ENCODE measurements around the gene EXOSC7.

DNA sequence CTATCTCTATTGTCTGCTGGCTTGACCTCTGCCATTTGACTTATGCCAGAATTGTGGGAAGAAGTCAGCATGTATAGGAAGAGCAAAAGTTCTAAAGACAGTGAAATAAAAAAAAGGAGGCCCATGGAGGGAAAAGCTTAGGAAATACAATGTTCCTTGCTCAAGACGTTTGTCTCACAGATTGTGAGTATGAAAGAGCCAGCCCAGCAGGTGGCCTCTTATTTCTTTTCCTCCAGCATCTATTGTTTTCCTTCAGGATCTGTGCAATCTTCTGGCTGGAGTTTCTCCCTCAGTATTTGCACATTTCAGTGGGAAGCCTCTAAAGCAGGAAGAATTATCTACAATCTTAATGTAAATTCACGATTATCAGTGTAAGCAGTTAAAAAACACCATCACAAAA, 43.8 kb upstream of the EXOSC7 start:
- TF ChIP-seq FOXM1 (IDR thresholded peaks at IDR 0.05; ENCODE audit: low read depth) (no peak), POLR2AphosphoS5 (IDR thresholded peaks at IDR 0.05; ENCODE audit: low read depth, low read length) (no peak), SMC3 (IDR thresholded peaks at IDR 0.05; ENCODE audit: low read depth, low read length) (no peak)
- TF ChIP-seq, protein P1, sequence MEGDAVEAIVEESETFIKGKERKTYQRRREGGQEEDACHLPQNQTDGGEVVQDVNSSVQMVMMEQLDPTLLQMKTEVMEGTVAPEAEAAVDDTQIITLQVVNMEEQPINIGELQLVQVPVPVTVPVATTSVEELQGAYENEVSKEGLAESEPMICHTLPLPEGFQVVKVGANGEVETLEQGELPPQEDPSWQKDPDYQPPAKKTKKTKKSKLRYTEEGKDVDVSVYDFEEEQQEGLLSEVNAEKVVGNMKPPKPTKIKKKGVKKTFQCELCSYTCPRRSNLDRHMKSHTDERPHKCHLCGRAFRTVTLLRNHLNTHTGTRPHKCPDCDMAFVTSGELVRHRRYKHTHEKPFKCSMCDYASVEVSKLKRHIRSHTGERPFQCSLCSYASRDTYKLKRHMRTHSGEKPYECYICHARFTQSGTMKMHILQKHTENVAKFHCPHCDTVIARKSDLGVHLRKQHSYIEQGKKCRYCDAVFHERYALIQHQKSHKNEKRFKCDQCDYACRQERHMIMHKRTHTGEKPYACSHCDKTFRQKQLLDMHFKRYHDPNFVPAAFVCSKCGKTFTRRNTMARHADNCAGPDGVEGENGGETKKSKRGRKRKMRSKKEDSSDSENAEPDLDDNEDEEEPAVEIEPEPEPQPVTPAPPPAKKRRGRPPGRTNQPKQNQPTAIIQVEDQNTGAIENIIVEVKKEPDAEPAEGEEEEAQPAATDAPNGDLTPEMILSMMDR (IDR thresholded peaks at IDR 0.05), result no peak
- TF ChIP-seq, protein P2, sequence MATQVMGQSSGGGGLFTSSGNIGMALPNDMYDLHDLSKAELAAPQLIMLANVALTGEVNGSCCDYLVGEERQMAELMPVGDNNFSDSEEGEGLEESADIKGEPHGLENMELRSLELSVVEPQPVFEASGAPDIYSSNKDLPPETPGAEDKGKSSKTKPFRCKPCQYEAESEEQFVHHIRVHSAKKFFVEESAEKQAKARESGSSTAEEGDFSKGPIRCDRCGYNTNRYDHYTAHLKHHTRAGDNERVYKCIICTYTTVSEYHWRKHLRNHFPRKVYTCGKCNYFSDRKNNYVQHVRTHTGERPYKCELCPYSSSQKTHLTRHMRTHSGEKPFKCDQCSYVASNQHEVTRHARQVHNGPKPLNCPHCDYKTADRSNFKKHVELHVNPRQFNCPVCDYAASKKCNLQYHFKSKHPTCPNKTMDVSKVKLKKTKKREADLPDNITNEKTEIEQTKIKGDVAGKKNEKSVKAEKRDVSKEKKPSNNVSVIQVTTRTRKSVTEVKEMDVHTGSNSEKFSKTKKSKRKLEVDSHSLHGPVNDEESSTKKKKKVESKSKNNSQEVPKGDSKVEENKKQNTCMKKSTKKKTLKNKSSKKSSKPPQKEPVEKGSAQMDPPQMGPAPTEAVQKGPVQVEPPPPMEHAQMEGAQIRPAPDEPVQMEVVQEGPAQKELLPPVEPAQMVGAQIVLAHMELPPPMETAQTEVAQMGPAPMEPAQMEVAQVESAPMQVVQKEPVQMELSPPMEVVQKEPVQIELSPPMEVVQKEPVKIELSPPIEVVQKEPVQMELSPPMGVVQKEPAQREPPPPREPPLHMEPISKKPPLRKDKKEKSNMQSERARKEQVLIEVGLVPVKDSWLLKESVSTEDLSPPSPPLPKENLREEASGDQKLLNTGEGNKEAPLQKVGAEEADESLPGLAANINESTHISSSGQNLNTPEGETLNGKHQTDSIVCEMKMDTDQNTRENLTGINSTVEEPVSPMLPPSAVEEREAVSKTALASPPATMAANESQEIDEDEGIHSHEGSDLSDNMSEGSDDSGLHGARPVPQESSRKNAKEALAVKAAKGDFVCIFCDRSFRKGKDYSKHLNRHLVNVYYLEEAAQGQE (IDR thresholded peaks at IDR 0.05; ENCODE audit: low read depth, low read length), result no peak
